Hindlimb muscle (tissue), 1 donor: ENCODE data around the gene MYO5C. TPM values are rescaled to one million over a fixed set of nuclear protein-coding genes. Genes with fewer than 3 reads are reported as not detected.

Source experiments
- DNase-seq: peaks from one replicate; pipeline ENCODE4 v3.0.0-alpha.2; 2013
- polyA plus RNA-seq: library from polyadenylated mRNA; unstranded; fragments of 120-200 nt; gene quantifications from one replicate; pipeline ENCODE4 v1.2.1, GENCODE V29; 2013; ENCODE audit not compliant: insufficient read length

The MYO5C gene, protein sequence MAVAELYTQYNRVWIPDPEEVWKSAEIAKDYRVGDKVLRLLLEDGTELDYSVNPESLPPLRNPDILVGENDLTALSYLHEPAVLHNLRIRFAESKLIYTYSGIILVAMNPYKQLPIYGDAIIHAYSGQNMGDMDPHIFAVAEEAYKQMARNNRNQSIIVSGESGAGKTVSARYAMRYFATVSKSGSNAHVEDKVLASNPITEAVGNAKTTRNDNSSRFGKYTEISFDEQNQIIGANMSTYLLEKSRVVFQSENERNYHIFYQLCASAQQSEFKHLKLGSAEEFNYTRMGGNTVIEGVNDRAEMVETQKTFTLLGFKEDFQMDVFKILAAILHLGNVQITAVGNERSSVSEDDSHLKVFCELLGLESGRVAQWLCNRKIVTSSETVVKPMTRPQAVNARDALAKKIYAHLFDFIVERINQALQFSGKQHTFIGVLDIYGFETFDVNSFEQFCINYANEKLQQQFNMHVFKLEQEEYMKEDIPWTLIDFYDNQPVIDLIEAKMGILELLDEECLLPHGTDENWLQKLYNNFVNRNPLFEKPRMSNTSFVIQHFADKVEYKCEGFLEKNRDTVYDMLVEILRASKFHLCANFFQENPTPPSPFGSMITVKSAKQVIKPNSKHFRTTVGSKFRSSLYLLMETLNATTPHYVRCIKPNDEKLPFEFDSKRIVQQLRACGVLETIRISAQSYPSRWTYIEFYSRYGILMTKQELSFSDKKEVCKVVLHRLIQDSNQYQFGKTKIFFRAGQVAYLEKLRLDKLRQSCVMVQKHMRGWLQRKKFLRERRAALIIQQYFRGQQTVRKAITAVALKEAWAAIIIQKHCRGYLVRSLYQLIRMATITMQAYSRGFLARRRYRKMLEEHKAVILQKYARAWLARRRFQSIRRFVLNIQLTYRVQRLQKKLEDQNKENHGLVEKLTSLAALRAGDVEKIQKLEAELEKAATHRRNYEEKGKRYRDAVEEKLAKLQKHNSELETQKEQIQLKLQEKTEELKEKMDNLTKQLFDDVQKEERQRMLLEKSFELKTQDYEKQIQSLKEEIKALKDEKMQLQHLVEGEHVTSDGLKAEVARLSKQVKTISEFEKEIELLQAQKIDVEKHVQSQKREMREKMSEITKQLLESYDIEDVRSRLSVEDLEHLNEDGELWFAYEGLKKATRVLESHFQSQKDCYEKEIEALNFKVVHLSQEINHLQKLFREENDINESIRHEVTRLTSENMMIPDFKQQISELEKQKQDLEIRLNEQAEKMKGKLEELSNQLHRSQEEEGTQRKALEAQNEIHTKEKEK (N-terminal part only)
- polyA plus RNA-seq = 9.4 TPM

DNA sequence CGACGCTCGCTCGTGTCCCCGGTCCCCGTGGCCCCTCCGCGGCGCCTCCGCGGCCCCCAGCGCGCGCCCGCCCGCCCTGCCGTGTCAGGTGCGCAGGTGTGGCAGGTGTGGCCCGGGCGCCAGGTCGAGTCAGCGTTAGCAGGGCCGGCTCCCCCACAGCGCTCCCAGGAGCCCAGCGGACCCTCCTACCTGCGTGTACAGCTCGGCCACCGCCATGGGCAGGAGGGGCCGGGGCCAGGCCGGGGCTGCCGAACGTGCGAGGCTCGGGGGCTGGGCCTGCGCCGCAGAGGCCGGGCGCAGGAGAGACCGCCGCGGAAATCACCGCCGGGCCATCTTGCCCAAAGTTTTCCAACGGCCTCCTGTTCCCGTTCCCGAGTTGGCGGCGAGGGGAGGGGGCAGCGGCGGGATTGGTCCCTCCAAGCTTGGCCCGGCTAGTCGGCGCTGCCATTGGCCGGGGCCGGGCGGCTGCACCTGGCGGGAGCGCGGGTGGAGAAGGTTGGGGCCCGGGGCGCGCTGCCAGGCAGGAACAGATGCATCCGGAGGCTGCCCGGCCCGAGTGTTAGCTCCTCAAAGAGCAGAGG, at the start of gene MYO5C:
Gene MYO5C (minus strand): TSS at position 384 of the 581 bp plus-strand sequence. CDS start 168 bp downstream, at position 216.
- DNase-seq = peak; percentile 71

DNA sequence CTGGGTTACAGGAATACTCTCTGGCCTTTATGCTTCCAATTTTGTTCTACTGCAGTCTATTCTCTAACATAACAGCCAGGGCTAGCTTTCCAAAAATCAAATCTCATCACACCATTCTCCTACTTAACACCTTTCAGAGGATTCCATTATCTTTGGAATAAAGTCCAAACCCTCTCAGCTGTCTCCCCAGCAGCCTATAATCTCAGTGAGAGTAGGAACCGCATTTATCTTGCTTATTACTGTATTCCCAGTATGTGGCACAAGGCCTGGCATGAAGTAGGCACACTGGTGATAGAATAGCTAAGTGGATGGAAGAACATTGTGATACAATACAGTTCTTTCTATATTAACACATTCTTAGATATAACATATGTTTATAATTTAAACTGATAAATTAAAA, 49.0 kb upstream of the MYO5C start:
- DNase-seq = no peak

DNA sequence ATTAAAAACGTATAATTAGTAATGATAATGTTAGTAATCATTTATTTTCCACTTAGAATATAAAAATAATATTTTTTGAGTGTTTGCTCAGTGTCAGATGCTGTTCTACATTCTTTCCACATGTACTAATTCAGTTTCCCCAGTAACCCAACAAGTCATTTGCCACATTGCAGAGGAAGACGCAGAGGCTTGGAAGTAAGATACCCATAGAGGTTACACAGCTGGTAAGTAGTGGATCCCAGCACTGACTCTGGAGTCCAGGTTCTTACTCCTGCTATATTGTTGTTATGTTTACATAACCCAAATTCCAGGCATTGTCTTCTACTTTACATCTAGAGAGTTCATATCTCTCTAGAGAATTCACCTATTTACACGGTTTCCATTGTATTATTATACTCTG, 48.2 kb upstream of the MYO5C start:
- DNase-seq = no peak

DNA sequence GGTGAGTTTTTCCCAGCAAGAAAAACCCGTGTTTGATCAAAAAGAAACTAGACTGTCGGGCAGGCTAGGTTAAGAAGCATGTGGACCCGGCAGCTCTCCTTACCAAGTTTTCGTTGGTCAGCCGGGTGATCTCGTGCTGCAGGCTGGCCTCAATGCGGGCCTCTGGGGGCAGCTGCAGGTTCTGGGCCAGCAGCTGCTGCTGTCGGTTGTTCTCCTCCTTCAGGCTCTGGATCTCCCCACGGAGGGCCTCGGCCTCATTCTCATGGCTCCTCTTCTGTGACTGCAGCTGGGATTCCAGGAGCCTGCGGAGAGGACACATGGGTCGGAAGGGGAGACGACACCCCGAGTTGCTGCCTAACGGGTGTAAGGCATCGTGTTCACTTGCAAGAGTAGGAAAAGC, 44.5 kb upstream of the MYO5C start:
- peak; percentile 17 for DNase-seq

DNA sequence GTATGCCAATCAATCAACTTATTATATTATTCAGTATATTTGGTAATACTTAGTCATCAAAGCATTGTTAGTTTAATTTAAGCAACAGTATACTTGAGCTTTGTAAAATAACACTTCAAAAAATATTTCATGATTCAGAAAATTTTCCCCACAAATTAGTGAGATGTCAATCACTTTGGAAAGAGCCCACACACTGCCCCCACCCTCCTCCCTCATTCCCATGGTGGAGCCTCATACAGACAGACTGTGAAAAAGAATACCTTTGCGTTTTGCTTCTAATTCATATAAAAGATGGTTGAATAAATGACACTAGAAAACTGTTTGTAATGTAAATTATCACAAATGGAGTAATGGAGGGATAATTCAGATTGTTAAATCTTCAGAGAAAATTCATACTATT, 43.3 kb upstream of the MYO5C start:
- no peak for DNase-seq

GRCh38 chr15:52338058-52338457, 42.5 kb upstream of the MYO5C start:
- DNase-seq = no peak

- DNase-seq = no peak
Measured at GRCh38 chr15:52337198-52337853, 41.7 kb upstream of the MYO5C start.

- DNase-seq = no peak
Measured at GRCh38 chr15:52336529-52336928, 40.9 kb upstream of the MYO5C start.

GRCh38 chr15:52334491-52335160, 39.0 kb upstream of the MYO5C start:
- no peak for DNase-seq

- DNase-seq = peak; percentile 17
Measured at GRCh38 chr15:52331490-52332240, 36.1 kb upstream of the MYO5C start.

DNA sequence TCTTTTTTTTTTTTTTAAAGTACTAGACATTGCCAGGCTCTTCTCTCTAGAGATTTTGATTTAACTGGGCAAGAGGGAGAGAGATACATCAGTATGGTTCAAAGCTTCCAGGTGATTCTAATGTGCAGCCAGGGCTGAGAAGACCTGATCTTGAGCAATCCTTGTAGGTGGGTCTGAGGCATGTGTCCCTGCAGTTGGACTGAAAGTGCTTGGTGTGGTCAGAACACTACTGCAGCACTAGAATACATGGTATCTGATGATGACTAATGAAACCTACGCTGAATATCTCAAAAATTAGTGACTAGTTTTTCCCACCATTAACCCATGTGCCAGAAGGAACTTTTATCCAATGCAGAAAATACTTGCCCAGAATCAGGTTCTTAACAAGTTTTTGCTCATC, 34.4 kb upstream of the MYO5C start:
- no peak for DNase-seq

- no peak for DNase-seq
Measured at GRCh38 chr15:52329150-52329549, 33.5 kb upstream of the MYO5C start.

DNA sequence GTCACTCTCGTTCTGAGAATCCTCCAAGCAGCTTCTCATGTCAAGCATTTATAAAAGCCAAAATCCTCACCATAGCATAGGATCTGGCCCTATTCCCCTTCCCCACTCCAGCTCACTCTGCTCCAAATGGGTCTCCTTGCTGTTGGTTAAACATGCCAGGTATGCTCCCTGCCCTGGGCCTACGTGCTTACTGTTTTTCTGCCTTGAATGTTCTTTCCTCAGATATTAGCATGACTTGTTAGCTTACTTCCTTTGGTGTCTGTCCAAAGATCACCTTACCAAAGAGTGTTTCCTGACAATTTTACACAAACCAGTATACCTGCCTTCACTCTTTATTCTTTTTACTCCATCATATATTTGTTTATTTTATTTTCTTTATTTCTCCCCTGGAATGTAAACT, 33.1 kb upstream of the MYO5C start:
- no peak for DNase-seq

- no peak for DNase-seq
Measured at GRCh38 chr15:52326756-52327155, 31.2 kb upstream of the MYO5C start.

DNA sequence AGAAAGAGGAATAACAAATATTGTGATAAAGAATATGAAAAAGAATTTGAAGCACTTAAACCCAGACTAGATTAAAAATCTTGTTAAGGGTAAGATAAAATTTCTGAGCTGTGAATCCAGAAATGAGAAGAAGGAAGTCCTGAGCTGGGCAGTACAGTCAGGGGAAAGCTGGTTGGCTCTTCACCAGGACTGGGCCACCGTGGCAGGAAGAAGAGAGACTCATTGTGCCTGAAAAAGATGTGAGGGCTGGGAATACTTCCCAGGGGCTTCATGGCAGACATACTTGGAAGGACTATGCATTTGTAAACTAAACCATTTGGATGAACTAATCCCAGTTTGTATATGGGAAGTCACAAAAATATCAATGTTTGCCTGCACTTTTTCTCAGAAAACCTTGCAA, 28.5 kb upstream of the MYO5C start:
- no peak for DNase-seq

- no peak for DNase-seq
Measured at GRCh38 chr15:52318729-52319500, 23.3 kb upstream of the MYO5C start.

GRCh38 chr15:52317688-52318087, 22.1 kb upstream of the MYO5C start:
- DNase-seq = no peak

DNA sequence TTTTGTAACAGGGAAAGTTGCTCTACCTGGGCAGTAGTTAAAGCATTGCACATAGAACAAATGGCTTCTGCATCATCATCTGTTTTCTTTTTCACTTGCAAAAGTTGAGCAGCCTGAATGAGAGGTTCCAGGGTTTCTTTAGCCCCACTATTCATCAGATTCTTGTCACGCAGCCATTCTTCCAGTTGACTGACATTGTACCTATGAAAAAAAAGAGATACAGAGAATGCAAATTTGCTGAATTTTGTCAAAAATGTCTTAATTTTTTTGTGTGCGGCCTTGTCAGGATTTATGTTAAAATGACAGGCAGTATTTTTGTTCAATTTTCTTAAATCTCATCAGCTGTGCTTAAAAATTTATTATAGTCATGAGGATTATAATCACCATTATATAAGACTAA, 21.4 kb upstream of the MYO5C start:
- no peak for DNase-seq

DNA sequence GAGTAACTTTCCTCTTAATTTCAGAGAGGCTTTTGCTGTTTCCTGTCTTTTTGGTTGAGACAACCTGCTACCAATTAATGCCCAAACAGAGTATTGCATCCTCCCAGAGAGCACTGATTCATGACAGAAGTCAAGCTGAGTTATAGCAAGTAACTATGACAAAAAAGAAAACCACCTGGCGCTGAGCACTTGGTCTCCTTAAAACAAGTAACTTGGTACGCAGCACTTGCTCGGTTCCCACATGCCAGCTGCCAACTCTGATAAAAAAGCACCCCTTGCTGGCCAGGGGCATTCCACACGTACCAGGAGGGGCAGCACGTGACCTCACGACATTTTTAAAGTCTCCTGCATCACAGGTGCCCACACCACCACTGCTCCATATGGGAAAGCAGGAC, 13.5 kb upstream of the MYO5C start:
- DNase-seq = no peak
